HG03342 (cell line): ENCODE results near the gene GPR61.

ENCODE experiments used
- ATAC-seq: cut with Tn5 transposase; IDR thresholded peaks from one replicate; pipeline ENCODE4 v1.9.1; 2021; ENCODE audit warnings: mild to moderate bottlenecking, moderate library complexity; ENCODE audit not compliant: unreplicated experiment

GPR61 gene

GRCh38 chr1:109508001-109508872 is 31.4 kb upstream of the GPR61 start:
- ATAC-seq = no peak

DNA sequence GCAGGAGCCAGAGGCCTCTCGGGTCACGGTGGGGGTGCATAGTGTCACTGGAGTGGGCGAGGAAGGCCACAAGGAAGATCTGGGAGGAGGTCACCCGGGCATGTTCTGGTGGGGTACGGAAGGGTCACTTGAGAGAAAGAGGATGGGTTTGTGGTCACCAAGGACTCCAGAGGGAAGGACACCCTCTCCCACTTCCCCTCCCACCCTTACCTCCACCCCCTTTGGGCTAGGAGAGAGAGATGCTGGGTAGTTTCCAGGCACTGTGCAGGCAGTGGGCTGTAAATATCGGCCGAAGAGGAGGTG is 30.8 kb upstream of the GPR61 start:
- ATAC-seq = no peak

DNA sequence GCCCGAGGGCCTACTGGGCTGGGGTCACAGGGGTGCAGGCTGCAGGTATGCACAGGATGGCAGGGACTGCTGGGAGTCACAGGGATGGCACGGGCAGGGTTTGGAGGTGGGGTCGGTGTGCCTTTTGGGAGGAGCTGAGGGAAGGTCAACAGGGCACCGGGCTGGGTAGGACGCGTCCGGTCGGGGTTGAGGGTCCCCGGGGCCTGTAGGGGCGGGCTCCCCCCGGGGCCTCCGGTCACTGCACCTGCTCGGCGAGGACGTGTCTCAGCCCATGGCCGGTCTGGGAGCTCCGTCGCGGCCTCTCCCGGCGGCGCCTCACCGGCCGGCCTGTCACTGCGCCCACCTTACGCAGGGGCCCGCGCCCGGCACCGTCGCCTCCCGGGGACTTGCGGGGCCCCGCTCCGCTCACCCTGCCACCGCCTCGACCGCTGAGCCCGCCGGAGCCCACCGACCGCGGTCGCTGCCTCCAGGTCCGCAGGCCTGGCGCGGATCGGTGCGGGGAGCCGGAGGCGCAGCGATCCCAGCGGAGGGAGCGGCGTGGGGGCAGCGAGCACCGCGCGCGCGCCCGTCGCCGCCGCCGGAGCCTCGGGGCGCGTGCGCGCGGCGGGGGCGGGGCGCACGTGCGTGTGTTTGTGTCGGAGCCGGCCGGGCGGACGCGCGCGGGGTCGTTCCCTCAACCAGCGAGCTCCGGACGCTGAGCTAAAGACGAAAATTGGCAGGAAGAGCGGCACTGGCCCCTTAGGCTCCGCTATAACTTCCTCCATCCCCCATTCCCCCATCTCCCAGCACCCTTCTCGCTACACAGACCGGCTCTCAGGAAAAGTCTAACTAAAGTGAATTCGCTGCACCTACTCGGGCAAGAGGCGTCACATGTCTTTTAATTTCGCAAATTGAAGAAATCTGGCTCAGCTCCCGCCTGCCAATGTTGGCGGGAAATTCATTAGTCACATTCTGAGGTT is 30.2 kb upstream of the GPR61 start, which contains the start of gene AMIGO1:
Gene AMIGO1, minus strand, starts transcription at position 552 of the 959 bp plus-strand sequence. CDS start 815 bp downstream, outside the sequence.
- no peak for ATAC-seq

DNA sequence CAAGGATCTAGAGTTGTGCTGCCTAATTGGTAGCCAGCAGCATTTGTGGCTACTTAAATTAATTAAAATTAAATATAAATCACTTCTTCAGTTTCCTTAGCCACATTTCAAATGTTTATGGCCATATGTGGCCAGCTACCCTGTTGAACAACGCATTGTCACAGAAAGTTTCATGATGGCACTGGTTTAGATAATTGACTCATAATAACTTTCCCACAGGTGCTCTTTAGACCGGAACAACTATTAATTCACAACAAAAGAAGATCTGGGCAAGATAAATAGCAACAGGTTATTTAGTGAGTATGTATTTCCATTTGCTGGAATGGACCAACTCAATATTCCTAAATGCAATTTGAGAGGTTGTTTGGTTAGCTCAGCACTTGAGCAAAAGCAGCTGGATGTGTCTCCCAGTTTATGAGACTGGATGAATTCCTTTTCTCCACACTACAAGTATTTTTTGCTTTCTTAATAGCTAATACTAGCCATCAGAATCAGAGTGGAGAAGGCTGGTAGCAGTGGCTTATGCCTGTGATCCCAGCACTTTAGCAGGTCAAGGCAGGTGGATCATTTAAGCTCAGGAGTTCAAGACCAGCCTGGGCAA is 26.5 kb upstream of the GPR61 start:
- ATAC-seq = no peak

- ATAC-seq = no peak
Observed at GRCh38 chr1:109514846-109515245, 24.8 kb upstream of the GPR61 start.

- ATAC-seq = no peak
Observed at GRCh38 chr1:109516872-109517271, 22.8 kb upstream of the GPR61 start.

- no peak for ATAC-seq
Observed at GRCh38 chr1:109517337-109517736, 22.3 kb upstream of the GPR61 start.

GRCh38 chr1:109521002-109521951 is 18.4 kb upstream of the GPR61 start:
- ATAC-seq = no peak

GRCh38 chr1:109522026-109522425 is 17.6 kb upstream of the GPR61 start:
- no peak for ATAC-seq

DNA sequence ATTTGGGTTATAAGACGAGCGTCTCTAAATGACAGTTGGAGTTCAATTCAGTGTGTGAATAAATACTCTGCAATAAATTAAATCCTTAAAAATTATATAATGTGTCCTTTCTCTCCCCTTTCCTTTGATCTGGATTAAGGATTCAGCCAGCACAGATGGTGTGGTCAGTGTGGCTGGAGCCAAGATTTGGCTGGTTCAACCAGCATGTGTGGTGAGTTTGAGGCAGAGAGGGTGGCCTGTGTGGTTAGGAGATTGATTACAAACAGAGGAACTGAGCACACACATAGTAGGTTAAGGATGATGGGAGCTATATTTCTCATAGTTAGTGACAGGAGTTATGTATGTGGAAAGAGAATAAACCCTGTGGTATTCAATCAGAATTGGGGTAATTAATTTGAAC is 16.0 kb upstream of the GPR61 start:
- ATAC-seq = no peak

- no peak for ATAC-seq
Observed at GRCh38 chr1:109527098-109527811, 12.4 kb upstream of the GPR61 start.

DNA sequence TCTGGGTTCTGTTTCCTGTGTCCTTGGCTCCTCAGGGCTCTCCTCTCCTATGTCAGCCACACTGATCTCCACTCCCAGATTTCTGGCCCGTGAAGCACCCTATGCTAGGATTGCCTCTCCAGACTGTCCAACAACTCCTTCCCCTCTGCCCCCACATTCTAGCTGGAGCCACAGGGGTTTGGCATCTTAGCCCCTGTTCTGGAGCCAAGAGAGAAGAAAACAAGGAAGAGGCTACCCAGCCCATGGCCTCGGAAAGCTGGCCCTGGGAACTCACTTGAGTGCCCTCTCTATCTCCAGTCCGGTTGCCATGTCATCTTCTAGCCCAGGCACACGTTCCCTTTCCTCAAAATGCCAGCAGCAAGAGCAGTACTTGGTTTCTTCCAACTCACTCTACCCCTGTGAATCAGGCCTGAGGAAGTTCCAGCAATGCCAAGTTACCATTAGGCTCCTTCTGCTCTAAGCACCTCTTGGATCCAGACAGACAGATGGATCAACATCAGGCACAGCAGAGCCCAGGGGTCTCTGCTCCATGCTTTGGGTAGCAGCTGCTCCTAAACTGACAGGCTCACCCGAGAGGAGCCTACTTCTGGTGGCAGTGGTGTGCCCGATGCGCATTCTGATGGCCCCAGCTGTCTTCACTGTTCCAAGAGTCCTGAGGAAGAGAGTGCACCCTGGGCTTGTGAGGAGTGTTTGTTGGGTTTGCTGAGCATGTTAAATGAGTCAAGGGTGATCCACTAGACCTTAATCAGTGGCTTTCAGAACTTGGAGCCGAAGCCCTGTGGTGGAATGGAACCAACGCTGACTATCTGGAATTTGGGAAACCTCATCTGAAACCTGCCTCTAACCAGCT is 11.6 kb upstream of the GPR61 start:
- no peak for ATAC-seq

DNA sequence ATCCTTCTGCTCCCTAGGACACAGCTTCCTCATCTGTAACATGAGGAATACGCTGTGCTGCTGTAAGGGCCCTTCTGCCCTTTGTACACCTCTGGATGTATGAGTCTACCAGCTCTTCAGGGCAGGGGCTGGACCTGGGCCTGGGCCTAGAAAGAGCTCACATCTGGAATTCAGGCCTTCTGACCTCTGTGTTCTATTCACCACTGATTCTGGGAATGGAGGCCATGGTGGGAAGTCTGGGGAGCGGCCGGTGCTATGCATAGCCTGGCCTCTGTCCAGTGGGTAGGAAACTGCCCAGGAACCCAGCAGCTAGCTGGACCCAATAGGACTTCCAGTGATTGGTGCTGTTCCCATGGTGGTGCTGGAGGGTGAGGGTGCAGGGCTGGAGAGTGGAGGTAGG is 11.0 kb upstream of the GPR61 start:
- no peak for ATAC-seq

GRCh38 chr1:109529881-109530456 is 9.7 kb upstream of the GPR61 start:
- ATAC-seq = no peak

DNA sequence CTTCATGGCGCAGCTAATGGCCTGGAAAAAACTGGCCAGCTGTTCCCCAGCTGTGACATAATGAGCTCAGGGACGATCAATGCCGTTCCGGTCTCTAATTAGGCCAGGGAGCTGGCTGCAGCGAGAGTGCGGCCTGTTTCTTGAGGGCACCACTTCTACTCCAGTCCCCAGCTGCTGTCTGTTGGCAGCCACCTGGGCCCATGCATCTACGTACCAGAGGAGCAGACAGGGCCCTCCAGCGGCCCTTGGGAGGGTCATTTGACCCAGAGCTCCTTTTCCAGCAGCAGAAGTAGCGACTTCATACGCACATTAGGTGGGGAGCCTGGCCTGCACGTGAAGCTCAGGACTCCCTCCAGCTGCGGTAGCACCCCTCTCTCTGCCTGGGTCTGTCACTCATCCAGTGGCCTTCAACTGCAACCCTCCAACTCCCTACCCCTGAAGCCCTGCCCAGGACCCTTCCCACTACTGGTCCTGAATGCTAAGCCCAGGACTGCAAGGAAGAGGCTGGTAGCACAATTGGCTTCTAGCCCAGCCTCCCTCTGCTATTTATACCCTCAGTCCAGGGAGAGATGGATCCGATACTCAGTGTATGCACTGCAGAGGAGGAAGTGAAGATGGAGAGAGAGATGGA is 9.1 kb upstream of the GPR61 start:
- ATAC-seq = no peak

DNA sequence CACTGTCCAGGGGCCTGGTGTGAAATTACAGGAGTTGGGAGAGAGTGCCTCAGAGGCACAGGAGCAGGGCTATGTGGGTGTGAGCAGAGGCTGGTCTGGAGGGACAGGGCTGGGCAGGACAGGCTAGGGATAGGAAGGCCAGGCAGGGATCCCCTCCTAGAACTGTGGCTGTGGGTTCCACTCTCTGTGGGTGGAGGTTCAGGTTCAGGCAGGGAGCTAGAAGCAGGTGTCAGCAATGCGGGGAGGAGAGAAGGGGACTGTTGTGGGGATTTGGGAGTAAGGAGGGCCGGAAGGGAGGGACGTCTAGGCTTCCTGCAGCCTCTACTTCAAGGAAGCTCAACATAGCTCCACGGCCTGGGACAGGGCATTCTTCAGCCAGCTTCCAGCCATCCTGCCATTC is 8.3 kb upstream of the GPR61 start:
- ATAC-seq = no peak

DNA sequence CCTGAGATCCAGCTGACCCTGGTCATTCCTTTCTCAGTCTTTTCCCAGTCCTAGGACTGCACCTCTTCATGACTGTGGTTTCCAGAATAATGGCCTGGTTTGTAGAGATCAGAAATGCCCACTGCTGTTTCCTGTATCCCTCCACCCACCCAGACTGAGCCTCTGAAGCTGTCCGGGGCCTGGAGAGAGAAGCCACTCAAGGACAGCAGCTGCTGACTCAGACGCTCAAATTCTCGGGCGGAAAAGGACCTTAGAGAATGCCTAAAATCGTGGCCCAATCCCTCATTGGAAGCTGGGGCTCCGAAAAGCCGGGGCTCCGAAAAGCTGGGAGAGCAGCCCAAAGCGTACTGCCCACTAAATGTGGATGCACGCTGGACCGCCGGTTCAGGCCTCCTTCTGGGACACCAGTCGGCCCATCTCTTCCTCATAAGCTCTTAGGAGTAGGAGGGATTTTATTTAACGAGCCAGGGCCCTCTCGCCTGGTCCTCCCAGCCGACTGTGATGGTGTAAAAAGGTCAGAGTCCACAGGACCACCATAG is 7.8 kb upstream of the GPR61 start:
- ATAC-seq = no peak
